Body of pancreas (tissue), 4 donors: ENCODE measurements around the gene ZDHHC13.

Experiments
- CTCF ChIP-seq, 7 experiments: fragments of 450-650 bp in 4 of 7; fragments of 200-600 bp in 3 of 7; sonication (generic) in 3 of 7; IDR thresholded peaks; one replicate each; pipeline ENCODE4 v1.5.1; 2016 to 2019; ENCODE audit warnings: antibody characterized with exemption in 7 of 7
- POLR2A ChIP-seq, 3 donors: fragments of 450-650 bp; IDR thresholded peaks; one replicate each; pipeline ENCODE4 v1.6.1; 2016; ENCODE audit warnings: antibody characterized with exemption in 3 of 3, mild to moderate bottlenecking in 2 of 3

DNA sequence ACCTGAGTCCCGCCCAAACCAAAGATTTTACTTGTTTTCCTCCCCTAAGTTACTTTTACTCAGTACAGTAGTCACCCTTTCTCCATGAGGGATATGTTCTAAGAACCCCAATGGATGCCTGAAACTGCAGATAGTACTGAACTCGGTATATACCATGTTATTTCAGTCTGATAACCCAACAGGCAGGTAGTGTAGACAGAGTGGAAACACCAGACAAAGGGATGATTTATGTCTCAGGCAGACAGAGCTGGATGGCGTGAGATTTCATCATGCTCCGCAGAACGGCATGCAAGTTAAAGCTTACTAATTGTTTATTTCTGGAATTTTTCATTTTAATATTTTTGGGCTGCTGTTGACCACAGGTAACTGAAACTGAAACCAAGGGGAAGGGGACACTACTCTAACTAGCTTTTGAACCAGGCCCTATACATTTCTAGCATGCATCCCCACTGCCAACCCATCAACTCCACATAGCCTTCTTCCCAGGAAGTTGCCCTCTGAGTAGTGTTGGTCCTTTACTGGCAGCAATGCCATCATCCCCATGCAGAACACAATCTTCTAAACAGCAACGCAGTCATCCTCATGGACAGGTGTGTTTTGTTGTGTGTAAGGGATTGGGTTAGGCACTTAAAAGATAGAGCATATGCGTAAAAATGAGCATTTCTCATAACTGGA is 57.1 kb downstream of the ZDHHC13 start:
- no peak for TF ChIP-seq CTCF (IDR thresholded peaks at IDR 0.05)
- no peak for TF ChIP-seq POLR2A (IDR thresholded peaks at IDR 0.05)
